Sigmoid colon (tissue), 7 donors: ENCODE data around the gene SPAG4. TPM values are rescaled to one million over a fixed set of nuclear protein-coding genes. Genes with fewer than 3 reads are reported as not detected.

Experiments used
- DNase-seq: peaks from one replicate; pipeline ENCODE4 v3.0.0-alpha.2; 2019
- H3K27ac ChIP-seq, 4 donors: fragments of 200-600 bp; sonication (generic); one replicate each; pipeline ENCODE4 v1.5.1; 2016 to 2019; ENCODE audit warnings: mild to moderate bottlenecking in 1 of 4
- H3K27me3 ChIP-seq, 3 donors: fragments of 200-600 bp; sonication (generic); one replicate each; pipeline ENCODE4 v1.5.1; 2019; ENCODE audit warnings: mild to moderate bottlenecking in 1 of 3
- H3K36me3 ChIP-seq, 4 donors: fragments of 200-600 bp; sonication (generic); one replicate each; pipeline ENCODE4 v1.5.1; 2016 to 2019
- H3K4me1 ChIP-seq, 4 donors: fragments of 200-600 bp; sonication (generic); one replicate each; pipeline ENCODE4 v1.5.1; 2017 to 2019
- H3K4me3 ChIP-seq, 4 donors: fragments of 200-600 bp; sonication (generic); one replicate each; pipeline ENCODE4 v1.5.1; 2017 to 2019; ENCODE audit warnings: mild to moderate bottlenecking in 2 of 4, moderate library complexity in 1 of 4
- H3K9me3 ChIP-seq, 4 donors: fragments of 200-600 bp in 3 of 4; sonication (generic) in 3 of 4; one replicate each; pipeline versions ENCODE4 v1.5.1 to v1.6.1; 2013 to 2019
- CTCF ChIP-seq, 4 experiments: fragments of 450-650 bp in 3 of 4; fragments of 200-600 bp in 1 of 4; IDR thresholded peaks; one replicate each; pipeline ENCODE4 v1.5.1; 2016 to 2019; ENCODE audit warnings: antibody characterized with exemption in 4 of 4, mild to moderate bottlenecking in 3 of 4, moderate library complexity in 2 of 4
- EP300 ChIP-seq, 4 donors: sonication (generic); formaldehyde crosslinking; IDR thresholded peaks; one replicate each; pipeline ENCODE4 v1.6.1; 2017; ENCODE audit warnings: antibody characterized with exemption in 4 of 4
- POLR2A ChIP-seq, 2 donors: fragments of 450-650 bp; IDR thresholded peaks; one replicate each; pipeline ENCODE4 v1.6.1; 2016; ENCODE audit warnings: antibody characterized with exemption in 2 of 2, mild to moderate bottlenecking in 2 of 2, moderate library complexity in 2 of 2
- POLR2AphosphoS5 ChIP-seq, 4 donors: sonication (generic); formaldehyde crosslinking; IDR thresholded peaks; one replicate each; pipeline ENCODE4 v1.6.1; 2017; ENCODE audit warnings: antibody characterized with exemption in 4 of 4
- WGBS, 2 donors: extraction: QIAGEN DNeasy Blood & Tissue Kit; methylation state at CpG; one replicate each; pipeline ENCODE4 v1.1.7; 2013; 5-methylcytosine and 5-hydroxymethylcytosine counted together
- intact Hi-C: fragments of 100-400 bp; cut with DNase I; formaldehyde crosslinking; loops from one replicate; pipeline ENCODE4 v1.15.1; 2023
- polyA plus RNA-seq, 3 donors: library from polyadenylated mRNA; stranded (reverse); fragments of 200-250 nt; gene quantifications; one replicate each; pipeline ENCODE4 v1.2.3, GENCODE V29; 2013
- total RNA-seq, 4 donors: library from RNA; depleted of rRNA; stranded (reverse); fragments of >200 nt; gene quantifications; one replicate each; pipeline ENCODE4 v1.1.0, GENCODE V29; 2016
- donor health status: healthy with polysubstance abuse.
- donor health status: Bipolar disorder and iron deficiency.
- donor health status: healthy.

SPAG4 gene
- total and polyA plus RNA-seq, 7 donors, result 3.3 to 10.5 (median 4.1) TPM; not detected in 1

- WGBS, 2 donors, result 82 to 83% methylated on average over 3 of the region's 3 CpGs
- intact Hi-C loops, result no loop called here
- peaks cover 13 to 34% (median 16%) of the 10 kb centered on the region in 4 donors for H3K36me3 ChIP-seq
Observed at GRCh38 chr20:35650632-35651031, 35.0 kb downstream of the SPAG4 start.

DNA sequence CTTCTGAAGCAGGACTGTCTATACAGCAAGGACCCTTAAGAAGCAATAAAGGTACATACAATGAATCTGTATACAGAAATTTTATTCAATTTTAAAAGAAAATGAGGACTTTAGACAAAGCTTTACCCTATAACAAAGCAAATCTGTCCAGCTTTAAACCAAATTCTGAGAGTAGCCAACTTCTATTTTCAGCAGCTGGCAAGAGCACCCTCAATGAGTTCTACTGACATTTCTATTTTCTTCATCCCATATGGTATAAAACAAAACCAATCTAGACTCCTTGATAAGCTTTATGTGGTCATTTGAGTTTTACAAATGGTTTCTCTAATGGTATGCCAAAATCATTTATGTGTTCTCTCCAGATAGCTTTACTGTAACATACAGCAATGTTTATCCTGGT, 36.3 kb downstream of the SPAG4 start:
- Histone ChIP-seq H3K4me3 (no peak overlapping the region), H3K27ac (peak overlapping the region in 2 of 4 donors; percentile 23 to 48), H3K36me3 (peaks cover 13 to 34% (median 16%) of the 10 kb centered on the region in 4 donors), H3K4me1 (peaks cover 0 to 80% (median 69%) of the 10 kb centered on the region in 4 donors), H3K27me3 (no peaks in the 10 kb centered on the region), H3K9me3 (no peaks in the 10 kb centered on the region)
- intact Hi-C loops, result no loop called here
- TF ChIP-seq EP300 (IDR thresholded peaks at IDR 0.05) (no peak), POLR2A (IDR thresholded peaks at IDR 0.05) (no peak), CTCF (IDR thresholded peaks at IDR 0.05) (no peak), POLR2AphosphoS5 (IDR thresholded peaks at IDR 0.05) (no peak)
- no peak for DNase-seq

More at GRCh38 chr20:35650632-35651031, 35.0 kb downstream of the SPAG4 start:
- TF ChIP-seq POLR2A (IDR thresholded peaks at IDR 0.05) (no peak), CTCF (IDR thresholded peaks at IDR 0.05) (no peak), EP300 (IDR thresholded peaks at IDR 0.05) (no peak), POLR2AphosphoS5 (IDR thresholded peaks at IDR 0.05) (no peak)
- peak overlapping the region in 3 of 4 donors; percentile 2 to 55 (median 48) for H3K27ac ChIP-seq
- H3K9me3 ChIP-seq, result no peaks in the 10 kb centered on the region
- no peaks in the 10 kb centered on the region for H3K27me3 ChIP-seq
- peaks cover 0 to 67% (median 61%) of the 10 kb centered on the region in 4 donors for H3K4me1 ChIP-seq
- no peak overlapping the region for H3K4me3 ChIP-seq
- DNase-seq, result no peak

DNA sequence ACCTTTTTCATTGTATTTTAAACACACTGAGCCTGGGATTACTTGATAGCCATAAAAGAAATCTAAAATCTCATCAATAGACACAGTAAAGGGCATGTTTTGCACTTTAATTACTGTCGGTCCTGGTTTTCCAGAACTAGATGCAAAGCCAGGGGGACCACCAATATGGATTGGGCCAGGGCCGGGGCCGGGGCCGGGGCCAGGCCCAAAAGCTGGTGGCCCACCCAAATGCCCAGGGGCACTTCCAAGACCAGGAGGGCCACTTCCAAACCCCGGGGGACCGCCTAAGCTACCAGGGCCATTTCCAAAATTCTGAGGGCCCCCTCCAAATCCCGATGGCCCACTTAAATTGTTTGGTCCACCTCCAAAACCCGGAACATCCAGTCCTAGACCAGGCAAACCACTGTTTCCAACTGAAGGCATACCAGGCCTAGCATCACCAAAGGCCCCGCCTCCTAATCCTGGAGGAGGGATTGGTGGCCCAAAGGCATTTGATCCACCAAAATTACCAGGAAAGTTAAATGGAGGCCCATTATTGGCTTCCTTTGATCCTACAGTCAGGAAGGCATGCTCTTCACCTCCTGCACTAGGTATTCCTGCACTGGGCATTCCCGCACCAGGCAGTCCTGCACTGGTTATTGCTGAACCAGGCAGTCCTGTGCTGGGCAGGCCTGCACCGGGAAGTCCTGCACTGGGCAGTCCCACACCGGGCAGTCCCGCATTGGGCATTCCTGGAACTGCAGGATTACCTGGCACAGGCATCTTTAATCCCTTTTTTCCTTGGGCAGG, 37.2 kb downstream of the SPAG4 start:
- peak overlapping the region in 1 of 4 donors; percentile 48 for H3K27ac ChIP-seq
- H3K36me3 ChIP-seq, result peaks cover 13 to 34% (median 16%) of the 10 kb centered on the region in 4 donors
- TF ChIP-seq CTCF (IDR thresholded peaks at IDR 0.05), result no peak
- TF ChIP-seq EP300 (IDR thresholded peaks at IDR 0.05), result no peak
- TF ChIP-seq POLR2A (IDR thresholded peaks at IDR 0.05), result no peak
- TF ChIP-seq POLR2AphosphoS5 (IDR thresholded peaks at IDR 0.05), result no peak
- H3K4me3 ChIP-seq, result no peak overlapping the region
- no peaks in the 10 kb centered on the region for H3K9me3 ChIP-seq
- WGBS, 2 donors, result 97 to 98% methylated on average over 13 of the region's 13 CpGs
- DNase-seq, result no peak
- intact Hi-C loops, result no loop called here
- H3K4me1 ChIP-seq, result peaks cover 0 to 86% (median 75%) of the 10 kb centered on the region in 4 donors
- no peaks in the 10 kb centered on the region for H3K27me3 ChIP-seq

GRCh38 chr20:35653430-35653734, 37.8 kb downstream of the SPAG4 start:
- Histone ChIP-seq H3K27me3 (no peaks in the 10 kb centered on the region), H3K4me3 (no peak overlapping the region), H3K9me3 (no peaks in the 10 kb centered on the region), H3K4me1 (peaks cover 0 to 86% (median 75%) of the 10 kb centered on the region in 4 donors), H3K27ac (no peak overlapping the region), H3K36me3 (peaks cover 13 to 34% (median 16%) of the 10 kb centered on the region in 4 donors)
- DNase-seq, result no peak
- intact Hi-C loops, result no loop called here
- WGBS, 2 donors, result 98 to 99% methylated on average over 3 of the region's 3 CpGs
- TF ChIP-seq CTCF (IDR thresholded peaks at IDR 0.05), result no peak
- TF ChIP-seq POLR2A (IDR thresholded peaks at IDR 0.05), result no peak
- TF ChIP-seq POLR2AphosphoS5 (IDR thresholded peaks at IDR 0.05), result no peak
- no peak for TF ChIP-seq EP300 (IDR thresholded peaks at IDR 0.05)
